PC-9 (cell line): ENCODE data around the gene UBASH3A. TPM values are rescaled to one million over a fixed set of nuclear protein-coding genes. Genes with fewer than 3 reads are reported as not detected.

Source experiments
- BruUV-seq: library from RNA; stranded (reverse); fragments of 400-500 nt; replicated peaks from 2 replicates; lab custom pipeline; 2021; lab: Mats Ljungman, UMichigan
- CTCF ChIA-PET: fragments of 300-600 bp; sonication (Branson Sonifier 250); formaldehyde crosslinking; loops from one replicate; lab custom pipeline; 2022; ENCODE audit warnings: antibody characterized with exemption; lab: Charles Lee
- POLR2A ChIA-PET: fragments of 300-600 bp; sonication (Branson Sonifier 250); formaldehyde crosslinking; loops from one replicate; lab custom pipeline; 2022; ENCODE audit warnings: antibody characterized with exemption; ENCODE audit not compliant: unreplicated experiment; lab: Charles Lee
- DNase-seq, 2 experiments: peaks; one replicate each; pipeline versions ENCODE4 v3.0.0 to v3.0.0-alpha.2; 2015 to 2022; ENCODE audit warnings: mixed read lengths in 1 of 2
- H2AFZ ChIP-seq: fragments of 200-600 bp; sonication (generic); 2 replicates; pipeline ENCODE4 v1.8.1; 2017; ENCODE audit warnings: antibody characterized with exemption
- H3F3A ChIP-seq: fragments of 200-600 bp; sonication (generic); 2 replicates; pipeline ENCODE4 v1.8.1; 2017; ENCODE audit warnings: antibody characterized with exemption, mild to moderate bottlenecking, low read depth; ENCODE audit not compliant: insufficient read depth
- H3K27ac ChIP-seq: fragments of 200-600 bp; sonication (generic); 2 replicates; pipeline ENCODE4 v1.6.1; 2016; ENCODE audit warnings: mixed run types
- H3K27me3 ChIP-seq: fragments of 200-600 bp; sonication (generic); 2 replicates; pipeline ENCODE4 v1.6.1; 2016; ENCODE audit warnings: low read depth, mixed run types; ENCODE audit not compliant: insufficient read depth
- H3K36me3 ChIP-seq: fragments of 200-600 bp; sonication (generic); 2 replicates; pipeline ENCODE4 v1.6.1; 2016; ENCODE audit warnings: low read depth, mixed run types
- H3K4me1 ChIP-seq: fragments of 200-600 bp; sonication (generic); replicated peaks from 2 replicates; pipeline ENCODE4 v1.6.1; 2016; ENCODE audit warnings: mixed run types; ENCODE audit not compliant: insufficient read depth
- H3K4me2 ChIP-seq: fragments of 200-600 bp; sonication (generic); 2 replicates; pipeline ENCODE4 v1.6.1; 2017; ENCODE audit warnings: mixed run types
- H3K4me3 ChIP-seq: fragments of 200-600 bp; sonication (generic); 2 replicates; pipeline ENCODE4 v1.6.1; 2016; ENCODE audit warnings: mixed run types
- H3K79me2 ChIP-seq: fragments of 200-600 bp; sonication (generic); 2 replicates; pipeline ENCODE4 v1.6.1; 2017; ENCODE audit warnings: low read depth, mixed run types
- H3K9me2 ChIP-seq: fragments of 200-600 bp; sonication (generic); 2 replicates; pipeline ENCODE4 v1.8.1; 2017; ENCODE audit warnings: mild to moderate bottlenecking; ENCODE audit not compliant: insufficient read depth
- H3K9me3 ChIP-seq: fragments of 200-600 bp; sonication (generic); 2 replicates; pipeline ENCODE4 v1.8.1; 2016; ENCODE audit warnings: low read depth; ENCODE audit not compliant: insufficient read depth
- H4K20me1 ChIP-seq: fragments of 200-600 bp; sonication (generic); 2 replicates; pipeline ENCODE4 v1.8.1; 2017; ENCODE audit not compliant: insufficient read depth
- EZH2 ChIP-seq: fragments of 200-600 bp; sonication (generic); IDR thresholded peaks from 2 replicates; pipeline ENCODE4 v1.8.0; 2017; ENCODE audit warnings: antibody characterized with exemption, low read depth
- intact Hi-C: fragments of 100-400 bp; cut with micrococcal nuclease; formaldehyde crosslinking; loops from one replicate; pipeline ENCODE4 v1.10.0; 2022; ENCODE audit not compliant: unreplicated experiment
- total RNA-seq: library from RNA; stranded (reverse); gene quantifications from 2 replicates; pipeline ENCODE4 v1.2.3, GENCODE V29; 2021
- TF ChIP-seq, protein P1 (sequence below): fragments of 200-600 bp; sonication (generic); conservative IDR thresholded peaks from 2 replicates; pipeline ENCODE4 v1.6.1; 2017; ENCODE audit warnings: mixed run types, antibody characterized with exemption, mild to moderate bottlenecking, moderate library complexity

The UBASH3A gene
- total RNA-seq, 1 experiment from 2014 or later: not detected

DNA sequence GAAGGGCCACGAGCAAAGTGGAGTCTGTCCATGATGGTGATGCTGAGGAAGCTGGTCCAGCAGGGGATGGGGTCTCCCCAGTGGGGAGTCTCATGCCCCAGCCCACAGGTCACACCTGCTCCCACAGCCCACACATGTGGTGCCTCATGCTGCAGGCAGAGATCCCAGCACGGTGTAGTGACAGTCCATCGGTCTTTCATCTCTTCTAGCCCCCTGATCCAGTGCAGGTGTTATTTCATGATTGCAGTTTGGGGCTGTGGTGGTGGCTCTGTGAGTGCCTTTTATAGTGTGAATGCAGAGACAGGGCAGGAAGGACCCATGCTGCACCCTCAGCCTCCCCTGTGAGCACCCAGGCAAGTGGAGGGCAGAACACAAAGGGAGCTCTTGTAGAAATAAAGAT is 45.0 kb downstream of the UBASH3A start:
- H3K27ac ChIP-seq: no peak overlapping the region
- H3K79me2 ChIP-seq: no peaks in the 10 kb centered on the region
- H3K36me3 ChIP-seq: no peaks in the 10 kb centered on the region
- no peaks in the 10 kb centered on the region for H3K9me2 ChIP-seq
- ChIA-PET POLR2A (no interaction called here), CTCF (no interaction called here)
- no peaks in the 10 kb centered on the region; the same call in 1 of the 2 replicates for H3F3A ChIP-seq
- H2AFZ ChIP-seq: no peak overlapping the region
- H3K27me3 ChIP-seq: 0 out of 2 replicates have a peak, but pooled peaks cover 3% of the 10 kb centered on the region
- no peaks in the 10 kb centered on the region for H3K9me3 ChIP-seq
- TF ChIP-seq, protein P1, sequence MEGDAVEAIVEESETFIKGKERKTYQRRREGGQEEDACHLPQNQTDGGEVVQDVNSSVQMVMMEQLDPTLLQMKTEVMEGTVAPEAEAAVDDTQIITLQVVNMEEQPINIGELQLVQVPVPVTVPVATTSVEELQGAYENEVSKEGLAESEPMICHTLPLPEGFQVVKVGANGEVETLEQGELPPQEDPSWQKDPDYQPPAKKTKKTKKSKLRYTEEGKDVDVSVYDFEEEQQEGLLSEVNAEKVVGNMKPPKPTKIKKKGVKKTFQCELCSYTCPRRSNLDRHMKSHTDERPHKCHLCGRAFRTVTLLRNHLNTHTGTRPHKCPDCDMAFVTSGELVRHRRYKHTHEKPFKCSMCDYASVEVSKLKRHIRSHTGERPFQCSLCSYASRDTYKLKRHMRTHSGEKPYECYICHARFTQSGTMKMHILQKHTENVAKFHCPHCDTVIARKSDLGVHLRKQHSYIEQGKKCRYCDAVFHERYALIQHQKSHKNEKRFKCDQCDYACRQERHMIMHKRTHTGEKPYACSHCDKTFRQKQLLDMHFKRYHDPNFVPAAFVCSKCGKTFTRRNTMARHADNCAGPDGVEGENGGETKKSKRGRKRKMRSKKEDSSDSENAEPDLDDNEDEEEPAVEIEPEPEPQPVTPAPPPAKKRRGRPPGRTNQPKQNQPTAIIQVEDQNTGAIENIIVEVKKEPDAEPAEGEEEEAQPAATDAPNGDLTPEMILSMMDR: no peak
- TF ChIP-seq EZH2: no peak
- no TSS peak for BruUV-seq
- intact Hi-C loops: no loop called here
- DNase-seq: no peak
- H3K4me2 ChIP-seq: no peak overlapping the region
- H3K4me3 ChIP-seq: no peak overlapping the region
- no peaks in the 10 kb centered on the region for H3K4me1 ChIP-seq
- no peaks in the 10 kb centered on the region for H4K20me1 ChIP-seq

DNA sequence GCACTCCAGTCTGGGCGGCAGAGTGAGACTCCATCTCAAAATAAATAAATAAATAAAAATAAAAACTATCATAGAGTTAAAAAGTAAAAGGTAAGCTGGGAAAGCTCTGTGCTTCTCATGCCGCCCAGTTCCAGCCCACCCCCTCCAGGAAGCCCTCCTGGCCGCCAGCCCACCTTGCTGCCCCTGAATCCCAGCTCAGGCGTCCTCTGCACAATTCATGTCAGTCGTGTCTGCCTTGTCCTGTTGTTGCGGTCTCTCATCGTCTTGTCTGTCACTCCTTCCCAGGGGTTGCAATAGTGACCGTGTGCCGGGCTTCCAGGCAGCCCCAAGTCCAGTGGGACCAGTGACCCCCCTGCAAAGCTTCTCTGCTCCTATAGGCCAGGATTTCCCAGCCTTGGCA is 48.2 kb downstream of the UBASH3A start:
- no peaks in the 10 kb centered on the region for H3K27me3 ChIP-seq
- POLR2A ChIA-PET: no interaction called here
- CTCF ChIA-PET: no interaction called here
- no peaks in the 10 kb centered on the region for H3K79me2 ChIP-seq
- intact Hi-C loops: loop anchor here (5.0 kb wide), 2 partner anchors 770 to 840 kb away; no protein-coding TSS in a partner anchor
- no TSS peak for BruUV-seq
- no peaks in the 10 kb centered on the region for H3K36me3 ChIP-seq
- no peak for DNase-seq
- no peaks in the 10 kb centered on the region for H3K9me2 ChIP-seq
- H3K4me1 ChIP-seq: no peaks in the 10 kb centered on the region
- no peak for TF ChIP-seq EZH2
- TF ChIP-seq, protein P1: no peak
- no peaks in the 10 kb centered on the region for H3K9me3 ChIP-seq
- no peak overlapping the region for H3K4me3 ChIP-seq
- H3K4me2 ChIP-seq: no peak overlapping the region
- H4K20me1 ChIP-seq: no peaks in the 10 kb centered on the region
- H3F3A ChIP-seq: no peaks in the 10 kb centered on the region; the same call in 1 of the 2 replicates
- no peak overlapping the region for H2AFZ ChIP-seq
- H3K27ac ChIP-seq: no peak overlapping the region

DNA sequence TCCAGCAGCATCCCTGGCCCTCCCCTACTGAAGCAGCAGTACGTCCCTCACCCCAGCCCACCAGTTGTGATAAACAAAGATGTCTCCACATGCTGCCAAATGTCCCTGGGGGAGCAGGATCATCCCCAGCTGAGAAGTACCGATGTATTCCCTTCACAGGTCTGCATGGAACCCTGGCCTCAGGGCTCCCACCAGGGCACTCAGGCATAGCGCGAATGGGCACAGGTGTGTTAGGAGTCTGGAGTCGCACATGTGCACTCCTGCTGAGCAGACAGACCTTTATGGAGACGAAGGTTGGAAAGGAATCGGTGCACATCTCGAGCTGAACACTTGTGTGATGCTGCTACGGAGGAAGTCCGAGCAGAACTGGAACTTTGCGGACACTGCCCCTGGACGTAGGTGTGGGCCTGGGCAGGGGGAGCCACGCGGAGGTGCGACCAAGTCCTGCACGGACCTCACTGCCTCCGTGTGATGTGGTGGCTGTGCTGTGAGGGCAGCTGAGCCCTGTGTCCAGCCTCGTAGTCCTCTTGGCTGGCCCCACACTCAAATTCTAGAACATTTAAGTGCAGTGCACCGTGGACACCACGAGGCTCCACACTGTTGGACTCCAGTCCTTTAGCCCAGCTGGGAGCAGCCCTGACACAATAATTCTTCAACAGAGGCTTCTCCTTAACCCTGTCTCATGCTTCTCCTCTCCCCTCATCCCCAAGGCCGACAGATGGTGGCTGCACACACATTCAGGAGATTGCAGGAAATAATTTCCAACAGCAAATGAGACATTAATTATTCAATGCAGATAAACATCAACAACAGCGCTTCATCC is 48.9 kb downstream of the UBASH3A start:
- ChIA-PET POLR2A (no interaction called here), CTCF (no interaction called here)
- Histone ChIP-seq H4K20me1 (no peaks in the 10 kb centered on the region), H3K27ac (no peak overlapping the region), H3K4me1 (no peaks in the 10 kb centered on the region), H3K9me2 (no peaks in the 10 kb centered on the region), H3K79me2 (no peaks in the 10 kb centered on the region), H2AFZ (no peak overlapping the region), H3F3A (no peaks in the 10 kb centered on the region; the same call in 1 of the 2 replicates), H3K4me2 (no peak overlapping the region), H3K27me3 (no peaks in the 10 kb centered on the region), H3K36me3 (no peaks in the 10 kb centered on the region), H3K4me3 (no peak overlapping the region), H3K9me3 (no peaks in the 10 kb centered on the region)
- DNase-seq: no peak
- intact Hi-C loops: loop anchor here (5.0 kb wide), 2 partner anchors 770 to 840 kb away; no protein-coding TSS in a partner anchor
- no peak for TF ChIP-seq EZH2
- TF ChIP-seq, protein P1: no peak
- BruUV-seq: no TSS peak
